Naive thymus-derived CD4-positive, alpha-beta T cell (primary cell): ENCODE data around the gene NT5C1A. TPM values are rescaled to one million over a fixed set of nuclear protein-coding genes. Genes with fewer than 3 reads are reported as not detected.
A peak's percentile ranks its signal among the peaks of the same experiment; 100 is the strongest.

Experiments
- ATAC-seq: fragments of 150-1000 bp; cut with Tn5 transposase; 2 replicates; pipeline ENCODE4 v1.10.0; 2021; ENCODE audit warnings: mild to moderate bottlenecking, moderate library complexity
- CTCF ChIA-PET: fragments of 350-600 bp; sonication (Branson Sonifier 250); formaldehyde crosslinking; loops from one replicate; lab custom pipeline; 2021; ENCODE audit warnings: antibody characterized with exemption; lab: Charles Lee
- POLR2A ChIA-PET: fragments of 350-600 bp; sonication (Branson Sonifier 250); formaldehyde crosslinking; loops from one replicate; lab custom pipeline; 2021; ENCODE audit warnings: antibody characterized with exemption, inconsistent platforms; lab: Charles Lee
- DNase-seq, 9 donors: peaks; one replicate each; pipeline versions ENCODE4 v3.0.0 to v3.0.0-alpha.2; 2020 to 2022; ENCODE audit warnings: mixed read lengths in 1 of 9
- H3K27ac ChIP-seq: one replicate; pipeline ENCODE4 v1.7.0; 2013; ENCODE audit warnings: mild to moderate bottlenecking, low read depth, low read length, moderate library complexity
- H3K27me3 ChIP-seq, 2 donors: one replicate each; pipeline ENCODE4 v1.7.0; 2013; ENCODE audit warnings: low read length in 2 of 2, mild to moderate bottlenecking in 2 of 2, moderate library complexity in 2 of 2; ENCODE audit not compliant: control insufficient read depth in 2 of 2, insufficient read depth in 2 of 2
- H3K36me3 ChIP-seq, 3 experiments: 1 replicate in 2 of 3; 2 replicates in 1 of 3; pipeline ENCODE4 v1.7.0; 2013; ENCODE audit warnings: low read length in 3 of 3, mild to moderate bottlenecking in 3 of 3, moderate library complexity in 1 of 3; ENCODE audit not compliant: insufficient read depth in 3 of 3, control insufficient read depth in 2 of 3
- H3K4me1 ChIP-seq, 2 donors: one replicate each; pipeline ENCODE4 v1.7.0; 2013; ENCODE audit warnings: low read length in 2 of 2, mild to moderate bottlenecking in 2 of 2, moderate library complexity in 1 of 2; ENCODE audit not compliant: control insufficient read depth in 2 of 2, insufficient read depth in 2 of 2
- H3K4me3 ChIP-seq: 2 replicates; pipeline ENCODE4 v1.7.0; 2013; ENCODE audit warnings: mild to moderate bottlenecking, low read length
- H3K9me3 ChIP-seq, 3 experiments: 1 replicate in 2 of 3; 2 replicates in 1 of 3; pipeline ENCODE4 v1.7.0; 2013; ENCODE audit warnings: low read length in 3 of 3; ENCODE audit not compliant: control insufficient read depth in 2 of 3
- H3K27ac Mint-ChIP-seq, 9 donors: one replicate each; pipeline ENCODE4 v1.8.0; 2020 to 2022; ENCODE audit warnings: mixed read lengths in 9 of 9, mild to moderate bottlenecking in 8 of 9, moderate library complexity in 5 of 9, inconsistent platforms in 2 of 9
- H3K27me3 Mint-ChIP-seq, 5 donors: one replicate each; pipeline ENCODE4 v1.8.0; 2021 to 2022; ENCODE audit warnings: mixed read lengths in 5 of 5, mild to moderate bottlenecking in 1 of 5
- H3K36me3 Mint-ChIP-seq, 5 donors: one replicate each; pipeline ENCODE4 v1.8.0; 2020 to 2022; ENCODE audit warnings: mixed read lengths in 5 of 5, mild to moderate bottlenecking in 3 of 5, inconsistent platforms in 1 of 5
- H3K4me1 Mint-ChIP-seq, 7 donors: one replicate each; pipeline ENCODE4 v1.8.0; 2020 to 2022; ENCODE audit warnings: mixed read lengths in 7 of 7, mild to moderate bottlenecking in 3 of 7, inconsistent platforms in 1 of 7
- H3K4me3 Mint-ChIP-seq, 10 donors: one replicate each; pipeline ENCODE4 v1.8.0; 2020 to 2022; ENCODE audit warnings: mild to moderate bottlenecking in 10 of 10, mixed read lengths in 10 of 10, moderate library complexity in 6 of 10, inconsistent platforms in 2 of 10
- H3K9me3 Mint-ChIP-seq, 11 donors: one replicate each; pipeline ENCODE4 v1.8.0; 2020 to 2022; ENCODE audit warnings: mixed read lengths in 11 of 11, mild to moderate bottlenecking in 4 of 11, inconsistent platforms in 1 of 11, moderate library complexity in 1 of 11
- intact Hi-C, 2 donors: fragments of 100-400 bp; cut with micrococcal nuclease; formaldehyde crosslinking; loops; one replicate each; pipeline ENCODE4 v1.15.1; 2023
- polyA plus RNA-seq, 2 donors: library from polyadenylated mRNA; unstranded; fragments of 300-500 nt; fragmentation: Illumina TruSeq; gene quantifications; one replicate each; pipeline ENCODE4 v1.2.3, GENCODE V29; 2021
- total RNA-seq, 6 experiments: library from RNA in 5 of 6; stranded (reverse) in 5 of 6; gene quantifications; 1 replicate in 5 of 6; 2 replicates in 1 of 6; pipeline ENCODE4 v1.2.3 and lab custom pipeline; 2021 to 2026

NT5C1A gene
- total and polyA plus RNA-seq, 7 experiments from 2014 or later, result 0.37 to 0.92 (median 0.65) TPM; not detected in 4

DNA sequence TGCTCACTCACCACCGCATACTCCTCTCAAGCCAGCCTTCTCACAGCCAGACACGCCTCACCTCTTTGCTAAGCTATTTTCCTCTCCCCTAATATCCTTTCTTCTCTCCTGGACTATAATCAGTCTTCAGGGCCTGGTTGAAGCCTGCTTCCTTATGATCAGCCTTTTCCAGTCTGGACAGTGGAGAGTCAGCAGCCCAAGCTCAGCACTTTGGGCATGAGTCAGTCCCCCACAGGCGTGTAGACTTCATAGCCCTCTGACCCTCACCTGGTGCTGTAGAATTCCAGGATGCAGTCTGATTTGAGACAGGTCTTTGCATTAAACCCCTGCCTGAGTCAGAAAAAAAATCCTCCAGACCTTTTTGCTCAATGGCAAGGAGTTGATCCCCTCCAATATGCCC, 16.8 kb upstream of the NT5C1A start:
- no peak overlapping the region for H3K4me3 Mint-ChIP-seq
- Histone ChIP-seq H3K27ac (no peak overlapping the region), H3K4me3 (no peak overlapping the region), H3K27me3 (no peaks in the 10 kb centered on the region), H3K4me1 (peaks cover 21 to 44% of the 10 kb centered on the region in 2 donors), H3K36me3 (no peaks in the 10 kb centered on the region), H3K9me3 (no peaks in the 10 kb centered on the region)
- intact Hi-C loops, result no loop called here
- peaks cover 0 to 2% (median 0%) of the 10 kb centered on the region in 11 donors for H3K9me3 Mint-ChIP-seq
- ChIA-PET POLR2A (interaction anchor here (0.5 to 6.2 kb wide), 2 partner anchors 7 to 533 kb away, joined by 4 to 76 read pairs; no protein-coding TSS in a partner anchor), CTCF (interaction anchor here (0.7 kb wide), 1 partner anchor 8 kb away, joined by 3 read pairs; no protein-coding TSS in a partner anchor)
- H3K4me1 Mint-ChIP-seq, result peaks cover 25 to 47% (median 31%) of the 10 kb centered on the region in 7 donors
- H3K27me3 Mint-ChIP-seq, result peaks cover 0 to 57% (median 21%) of the 10 kb centered on the region in 5 donors
- ATAC-seq (no peak), DNase-seq (no peak)
- peak overlapping the region in 3 of 9 donors; percentile 2 to 86 (median 35) for H3K27ac Mint-ChIP-seq
- peaks cover 0 to 5% (median 3%) of the 10 kb centered on the region in 5 donors for H3K36me3 Mint-ChIP-seq

DNA sequence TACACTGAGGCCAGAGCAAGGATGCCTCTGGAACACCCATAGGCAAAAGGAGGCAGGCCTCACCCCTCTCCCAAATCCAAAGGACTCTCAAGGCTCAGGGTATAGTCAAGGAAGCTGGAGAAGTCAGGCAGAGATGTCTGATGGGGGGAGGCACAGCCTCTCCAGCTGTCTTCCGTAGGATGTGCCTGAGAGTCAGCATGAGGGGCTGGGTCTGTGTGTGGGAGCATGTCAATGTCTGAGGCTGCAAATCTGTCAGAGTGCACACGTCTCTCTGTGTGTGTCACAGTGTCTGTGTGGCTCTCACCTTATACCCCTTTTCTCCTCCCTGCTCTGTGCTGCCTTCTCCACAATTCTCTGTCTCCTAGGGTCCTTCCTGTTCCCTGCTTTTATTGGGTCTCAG, 15.3 kb upstream of the NT5C1A start:
- intact Hi-C loops, result no loop called here
- peaks cover 23 to 50% (median 30%) of the 10 kb centered on the region in 7 donors for H3K4me1 Mint-ChIP-seq
- DNase-seq (no peak), ATAC-seq (no peak)
- Histone ChIP-seq H3K27ac (no peak overlapping the region), H3K4me1 (peaks cover 21 to 39% of the 10 kb centered on the region in 2 donors), H3K27me3 (no peaks in the 10 kb centered on the region), H3K9me3 (no peaks in the 10 kb centered on the region), H3K36me3 (no peaks in the 10 kb centered on the region), H3K4me3 (no peak overlapping the region)
- POLR2A ChIA-PET, result interaction anchor here (0.9 kb wide), 1 partner anchor 10 kb away, joined by 3 read pairs; no protein-coding TSS in a partner anchor
- H3K9me3 Mint-ChIP-seq, result peaks cover 0 to 2% (median 0%) of the 10 kb centered on the region in 11 donors
- CTCF ChIA-PET, result interaction anchor here (0.9 kb wide), 1 partner anchor 15 kb away, joined by 3 read pairs; no protein-coding TSS in a partner anchor
- peak overlapping the region in 3 of 9 donors; percentile 4 to 65 (median 18) for H3K27ac Mint-ChIP-seq
- H3K36me3 Mint-ChIP-seq, result peaks cover 0 to 12% (median 4%) of the 10 kb centered on the region in 5 donors
- H3K4me3 Mint-ChIP-seq, result no peak overlapping the region
- H3K27me3 Mint-ChIP-seq, result peaks cover 0 to 57% (median 30%) of the 10 kb centered on the region in 5 donors

DNA sequence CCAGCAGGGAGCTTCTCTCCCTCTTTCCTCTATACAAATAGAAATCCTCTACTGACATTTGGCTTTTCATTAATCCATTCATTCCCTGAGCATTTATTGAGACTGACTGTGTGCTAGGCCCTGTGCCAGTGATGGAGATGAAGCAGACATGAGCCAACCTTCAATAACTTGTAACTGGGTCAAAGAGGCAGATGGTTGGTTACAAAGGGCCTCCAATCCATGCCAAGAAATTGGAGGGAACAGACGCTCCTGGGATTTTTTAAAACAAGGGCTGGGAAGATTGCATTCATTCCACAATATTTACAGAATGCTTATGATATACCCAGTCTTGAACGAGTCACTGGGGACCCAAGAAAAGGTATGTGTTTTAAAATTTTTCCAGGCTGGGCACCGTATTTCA, 13.2 kb upstream of the NT5C1A start:
- intact Hi-C loops, result no loop called here
- peaks cover 21 to 57% (median 35%) of the 10 kb centered on the region in 7 donors for H3K4me1 Mint-ChIP-seq
- ChIA-PET CTCF (interaction anchor here (3.5 kb wide), 1 partner anchor 13 kb away, joined by 13 read pairs; the partner anchor contains the start of gene NT5C1A), POLR2A (interaction anchor here (2.0 to 8.2 kb wide), 2 partner anchors 7 to 53 kb away, joined by 6 to 76 read pairs; partner anchors contain the start of genes HPCAL4 and PPIE)
- peaks cover 3 to 42% of the 10 kb centered on the region in 2 donors for H3K4me1 ChIP-seq
- no peaks in the 10 kb centered on the region for H3K9me3 ChIP-seq
- H3K9me3 Mint-ChIP-seq, result peaks cover 0 to 2% (median 0%) of the 10 kb centered on the region in 11 donors
- peak overlapping the region in 8 of 10 donors; percentile 32 to 75 (median 59) for H3K4me3 Mint-ChIP-seq
- peaks cover 0 to 52% (median 29%) of the 10 kb centered on the region in 5 donors for H3K27me3 Mint-ChIP-seq
- peak overlapping the region in 5 of 9 donors; percentile 42 to 79 (median 65) for H3K27ac Mint-ChIP-seq
- DNase-seq (no peak), ATAC-seq (no peak)
- H3K36me3 ChIP-seq, result no peaks in the 10 kb centered on the region
- no peak overlapping the region for H3K27ac ChIP-seq
- no peak overlapping the region for H3K4me3 ChIP-seq
- no peaks in the 10 kb centered on the region for H3K27me3 ChIP-seq
- H3K36me3 Mint-ChIP-seq, result peaks cover 0 to 12% (median 4%) of the 10 kb centered on the region in 5 donors

DNA sequence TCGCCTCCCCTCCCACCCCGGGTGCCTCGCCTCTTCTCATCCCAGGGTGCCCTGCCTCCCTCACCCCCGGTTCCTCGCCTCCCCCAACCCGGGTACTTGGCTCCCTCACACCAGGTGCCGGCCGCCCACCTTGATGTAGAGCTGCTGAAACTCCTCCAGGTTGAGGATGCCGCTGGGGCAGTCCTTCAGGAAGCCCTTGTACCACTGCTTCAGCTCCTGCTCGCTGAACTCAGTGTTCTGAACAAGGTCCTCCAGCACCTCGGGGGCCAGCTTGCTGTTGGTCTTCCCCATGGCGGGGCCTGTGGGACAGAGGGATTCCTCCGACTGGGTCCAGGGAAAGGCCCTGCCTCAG, 12.4 kb upstream of the NT5C1A start:
- Histone ChIP-seq H3K9me3 (no peaks in the 10 kb centered on the region), H3K4me1 (peaks cover 0 to 41% of the 10 kb centered on the region in 2 donors), H3K4me3 (no peak overlapping the region), H3K27ac (no peak overlapping the region), H3K27me3 (no peaks in the 10 kb centered on the region), H3K36me3 (peaks cover 0 to 3% (median 0%) of the 10 kb centered on the region in 3 experiments)
- Mint-ChIP-seq H3K36me3 (peaks cover 0 to 12% (median 4%) of the 10 kb centered on the region in 5 donors), H3K27ac (peak overlapping the region in 5 of 9 donors; percentile 42 to 79 (median 65)), H3K9me3 (peaks cover 0 to 2% (median 0%) of the 10 kb centered on the region in 11 donors), H3K4me3 (peak overlapping the region in 8 of 10 donors; percentile 32 to 75 (median 59)), H3K27me3 (peaks cover 0 to 50% (median 26%) of the 10 kb centered on the region in 5 donors), H3K4me1 (peaks cover 15 to 55% (median 35%) of the 10 kb centered on the region in 7 donors)
- ATAC-seq, result no peak
- no peak for DNase-seq
- intact Hi-C loops, result loop anchor here in 1 of 2 donors (1.0 to 5.0 kb wide), 4 partner anchors 8 to 1682 kb away; partner anchors contain the start of gene NT5C1A
- POLR2A ChIA-PET, result interaction anchor here (1.1 to 8.2 kb wide), 3 partner anchors 8 to 54 kb away, joined by 3 to 76 read pairs (median 6); partner anchors contain the start of genes HPCAL4, NT5C1A and PPIE
- CTCF ChIA-PET, result interaction anchor here (0.7 to 3.5 kb wide), 2 partner anchors 12 to 73 kb away, joined by 3 to 13 read pairs; partner anchors contain the start of gene NT5C1A

DNA sequence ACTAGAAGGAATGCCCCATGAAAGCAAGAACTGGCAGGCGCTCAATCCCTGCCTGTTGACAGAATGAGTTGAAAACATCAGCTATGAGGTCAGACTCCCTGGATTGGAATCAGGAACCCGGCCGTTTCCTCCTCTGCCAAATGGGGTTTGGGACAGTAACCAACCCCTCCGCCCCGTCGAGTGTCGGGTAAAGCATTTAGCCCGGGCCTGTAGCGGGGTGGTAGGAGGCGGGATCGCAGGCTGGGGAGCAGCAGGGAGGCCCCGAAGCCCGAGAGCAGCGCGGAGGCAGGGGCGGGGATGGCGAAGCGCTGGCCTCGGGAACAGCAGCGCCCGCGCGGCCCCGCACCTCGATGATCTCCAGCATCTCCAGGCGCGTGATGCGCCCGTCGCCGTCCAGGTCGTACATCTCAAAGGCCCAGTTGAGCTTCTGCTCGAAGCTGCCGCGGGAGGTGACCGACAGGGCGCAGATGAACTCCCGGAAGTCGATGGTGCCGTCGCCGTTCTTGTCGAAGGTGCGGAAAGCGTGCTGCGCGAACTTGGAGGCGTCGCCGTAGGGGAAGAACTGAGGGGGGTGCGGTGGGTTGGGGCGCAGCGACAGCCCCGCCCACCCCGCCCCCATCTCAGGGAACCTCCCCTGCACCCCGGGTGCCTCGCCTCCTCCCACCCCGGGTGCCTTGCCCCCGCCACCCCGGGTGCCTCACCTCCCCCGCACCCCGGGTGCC, 11.8 kb upstream of the NT5C1A start:
- H3K27ac Mint-ChIP-seq, result peak overlapping the region in 6 of 9 donors; percentile 16 to 75 (median 36)
- DNase-seq (peak in 6 of 9 donors; percentile 39 to 73 (median 57)), ATAC-seq (peak; percentile 75)
- Histone ChIP-seq H3K4me1 (peaks cover 0 to 36% of the 10 kb centered on the region in 2 donors), H3K27me3 (no peaks in the 10 kb centered on the region), H3K4me3 (peak overlapping the region; percentile 37), H3K9me3 (no peaks in the 10 kb centered on the region), H3K27ac (peak overlapping the region; percentile 60), H3K36me3 (peaks cover 0 to 5% (median 0%) of the 10 kb centered on the region in 3 experiments)
- H3K9me3 Mint-ChIP-seq, result peaks cover 0 to 2% (median 0%) of the 10 kb centered on the region in 11 donors
- H3K36me3 Mint-ChIP-seq, result peaks cover 0 to 17% (median 4%) of the 10 kb centered on the region in 5 donors
- peaks cover 0 to 46% (median 26%) of the 10 kb centered on the region in 5 donors for H3K27me3 Mint-ChIP-seq
- peaks cover 14 to 55% (median 35%) of the 10 kb centered on the region in 7 donors for H3K4me1 Mint-ChIP-seq
- CTCF ChIA-PET, result interaction anchor here (0.7 to 3.5 kb wide), 2 partner anchors 11 to 72 kb away, joined by 3 to 13 read pairs; partner anchors contain the start of gene NT5C1A
- POLR2A ChIA-PET, result interaction anchor here (1.1 to 8.2 kb wide), 3 partner anchors 8 to 55 kb away, joined by 3 to 76 read pairs (median 6); partner anchors contain the start of genes HPCAL4, NT5C1A and PPIE
- H3K4me3 Mint-ChIP-seq, result peak overlapping the region in 8 of 10 donors; percentile 23 to 70 (median 58)
- intact Hi-C loops, result loop anchor here in 1 of 2 donors (1.0 to 5.0 kb wide), 4 partner anchors 9 to 1681 kb away; partner anchors contain the start of gene NT5C1A
